K562 (cell line): ENCODE measurements around the gene PLAC9. TPM values are rescaled to one million over a fixed set of nuclear protein-coding genes. Genes with fewer than 3 reads are reported as not detected.

ENCODE experiments used
- ATAC-seq: fragments of 200-7000 bp; cut with Tn5 transposase; 3 replicates; pipeline ENCODE4 v1.9.1; 2020; ENCODE audit warnings: moderate library complexity
- BruUV-seq: library from RNA; stranded (reverse); fragments of 400-500 nt; replicated peaks from 2 replicates; lab custom pipeline; 2021; lab: Mats Ljungman, UMichigan
- CTCF ChIA-PET: fragments of 300-600 bp; formaldehyde crosslinking; extraction: SDS; loops from one replicate; lab custom pipeline; 2021; ENCODE audit warnings: low intra/inter-chr PET ratio; lab: Yijun Ruan, JAX
- POLR2A ChIA-PET: fragments of 300-600, 350-650 bp; sonication (Branson Sonifier 250); formaldehyde crosslinking; extraction: SDS; loops from one replicate; lab custom pipeline; 2021; ENCODE audit warnings: antibody characterized with exemption, inconsistent platforms; lab: Yijun Ruan, JAX
- DNase-seq, 4 experiments: peaks; one replicate each; pipeline versions ENCODE4 v3.0.0 to v3.0.0-alpha.2; 2011 to 2018; ENCODE audit warnings: low spot score in 3 of 4, mixed read lengths in 3 of 4; ENCODE audit errors: extremely low read depth in 1 of 4
- FAIRE-seq: peaks from 2 replicates; lab custom pipeline; 2011; peaks lifted over from hg19 to GRCh38; lab: Jason Lieb, UNC
- H2AFZ ChIP-seq: 2 replicates; pipeline ENCODE4 v1.6.0; 2011; ENCODE audit warnings: low read depth, low read length, control low read depth, inconsistent platforms
- H3K27ac ChIP-seq: fragments of 200-600 bp; 3 replicates; pipeline ENCODE4 v1.8.0; 2011; ENCODE audit warnings: low read depth, mild to moderate bottlenecking, control low read depth, inconsistent platforms, low read length, moderate library complexity, mixed read lengths; ENCODE audit errors: extremely low read depth
- H3K27me3 ChIP-seq, 2 experiments: fragments of 300-600 bp in 1 of 2; 2 replicates in 1 of 2; 3 replicates in 1 of 2; pipeline versions ENCODE4 v1.6.0 to v1.8.0; 2011; ENCODE audit warnings: inconsistent platforms in 2 of 2, low read length in 2 of 2, mild to moderate bottlenecking in 1 of 2, mixed read lengths in 1 of 2, moderate library complexity in 1 of 2; ENCODE audit not compliant: control insufficient read depth in 2 of 2, insufficient read depth in 2 of 2
- H3K36me3 ChIP-seq: fragments of 300-600 bp; 3 replicates; pipeline ENCODE4 v1.8.0; 2011; ENCODE audit warnings: mild to moderate bottlenecking, low read length, inconsistent platforms; ENCODE audit not compliant: control insufficient read depth, insufficient read depth
- H3K4me1 ChIP-seq, 2 experiments: fragments of 200-600 bp in 1 of 2; replicated peaks in 1 of 2; 2 replicates in 1 of 2; 3 replicates in 1 of 2; pipeline versions ENCODE4 v1.5.1 to v1.8.0; 2011; ENCODE audit warnings: inconsistent platforms in 2 of 2, low read length in 2 of 2, mild to moderate bottlenecking in 1 of 2, mixed read lengths in 1 of 2, moderate library complexity in 1 of 2; ENCODE audit not compliant: control insufficient read depth in 2 of 2, insufficient read depth in 2 of 2
- H3K4me2 ChIP-seq: 2 replicates; pipeline ENCODE4 v1.6.1; 2011; ENCODE audit warnings: low read length, control low read depth, inconsistent platforms, mixed read lengths; ENCODE audit not compliant: insufficient read depth
- H3K4me3 ChIP-seq: fragments of 200-600 bp; sonication (generic), shearing (Covaris generic); 2 replicates; pipeline ENCODE4 v1.5.1; 2016; ENCODE audit warnings: control low read depth, inconsistent platforms
- H3K79me2 ChIP-seq: fragments of 200-600 bp; 3 replicates; pipeline ENCODE4 v1.8.0; 2011; ENCODE audit warnings: low read length, inconsistent platforms; ENCODE audit not compliant: control insufficient read depth, insufficient read depth
- H3K9ac ChIP-seq, 2 experiments: 2 replicates each; pipeline versions ENCODE4 v1.6.0 to v1.6.1; 2011; ENCODE audit warnings: low read depth in 2 of 2, low read length in 2 of 2, control low read depth in 1 of 2, inconsistent platforms in 1 of 2, mild to moderate bottlenecking in 1 of 2, mixed read lengths in 1 of 2; ENCODE audit not compliant: insufficient read depth in 1 of 2
- H3K9me1 ChIP-seq: one replicate; pipeline ENCODE4 v1.6.0; 2011; ENCODE audit warnings: inconsistent platforms, mild to moderate bottlenecking, low read length, moderate library complexity; ENCODE audit not compliant: control insufficient read depth, insufficient read depth
- H3K9me3 ChIP-seq: replicated peaks from 2 replicates; pipeline ENCODE4 v1.5.1; 2011; ENCODE audit warnings: low read depth, low read length, inconsistent platforms; ENCODE audit not compliant: control insufficient read depth, insufficient read depth
- H4K20me1 ChIP-seq: replicated peaks from 2 replicates; pipeline ENCODE4 v1.6.1; 2011; ENCODE audit warnings: low read length, inconsistent platforms, mixed read lengths; ENCODE audit not compliant: control insufficient read depth, insufficient read depth
- ARID3A ChIP-seq: IDR thresholded peaks from 2 replicates; pipeline ENCODE4 v1.6.1; 2012; ENCODE audit warnings: low read depth, low read length, improper control_type of control experiment, borderline replicate concordance
- CREM ChIP-seq: IDR thresholded peaks from 2 replicates; pipeline ENCODE4 v1.6.1; 2014; ENCODE audit warnings: antibody characterized with exemption, low read depth
- IFI16 ChIP-seq: fragments of 250-450 bp; sonication (Bioruptor Pico); IDR thresholded peaks from 2 replicates; pipeline ENCODE4 v2.1.2; 2022; ENCODE audit warnings: mild to moderate bottlenecking, inconsistent platforms
- KLF6 ChIP-seq: fragments of 250-450 bp; sonication (Bioruptor Pico); IDR thresholded peaks from 2 replicates; pipeline ENCODE4 v1.4.0; 2020; ENCODE audit warnings: mild to moderate bottlenecking, moderate library complexity, borderline replicate concordance
- MTA2 ChIP-seq: fragments of 450-650 bp; IDR thresholded peaks from 2 replicates; pipeline ENCODE4 v1.6.1; 2016; ENCODE audit warnings: low read depth
- NEUROD1 ChIP-seq: fragments of 150-350 bp; IDR thresholded peaks from 2 replicates; pipeline ENCODE4 v1.6.1; 2014; ENCODE audit warnings: borderline replicate concordance, low read length, low read depth; ENCODE audit not compliant: partially characterized antibody
- PYGO2 ChIP-seq: fragments of 450-650 bp; IDR thresholded peaks from 2 replicates; pipeline ENCODE4 v1.6.1; 2016; ENCODE audit warnings: mild to moderate bottlenecking, missing genetic modification characterization, moderate library complexity, missing compliant biosample characterization
- RBM34 ChIP-seq: fragments of 200-400 bp; formaldehyde crosslinking; IDR thresholded peaks from 2 replicates; pipeline ENCODE4 v1.6.1; 2018; ENCODE audit warnings: low read length, borderline replicate concordance; ENCODE audit not compliant: insufficient read depth
- RFX1 ChIP-seq: fragments of 450-650 bp; IDR thresholded peaks from 2 replicates; pipeline ENCODE4 v1.6.1; 2016; ENCODE audit warnings: mild to moderate bottlenecking, moderate library complexity
- SAFB2 ChIP-seq: fragments of 200-400 bp; formaldehyde crosslinking; IDR thresholded peaks from 2 replicates; pipeline ENCODE4 v1.6.1; 2018; ENCODE audit warnings: borderline replicate concordance, low read length, low read depth, moderate library complexity; ENCODE audit not compliant: severe bottlenecking
- SIN3A ChIP-seq, 2 experiments: fragments of 150-350 bp in 1 of 2; IDR thresholded peaks; 2 replicates each; pipeline ENCODE4 v1.6.1; 2011 to 2016; ENCODE audit warnings: borderline replicate concordance in 2 of 2, low read depth in 2 of 2, low read length in 2 of 2, mild to moderate bottlenecking in 2 of 2, moderate library complexity in 2 of 2; ENCODE audit not compliant: control insufficient read depth in 1 of 2
- SLC30A9 ChIP-seq: fragments of 250-450 bp; sonication (Bioruptor Pico); IDR thresholded peaks from 2 replicates; pipeline ENCODE4 v1.8.0; 2022; ENCODE audit warnings: mild to moderate bottlenecking, moderate library complexity
- SP2 ChIP-seq: IDR thresholded peaks from 2 replicates; pipeline ENCODE4 v1.6.1; 2011; ENCODE audit warnings: mild to moderate bottlenecking, low read depth, low read length, moderate library complexity; ENCODE audit not compliant: poor library complexity, severe bottlenecking; ENCODE audit errors: extremely low read depth
- TAL1 ChIP-seq: fragments of 450-650 bp; IDR thresholded peaks from 2 replicates; pipeline ENCODE4 v1.6.1; 2016; ENCODE audit warnings: mild to moderate bottlenecking
- WHSC1 ChIP-seq: IDR thresholded peaks from one replicate; pipeline ENCODE4 v1.6.1; 2012; ENCODE audit warnings: low read length, control low read depth, inconsistent platforms
- ZNF3 ChIP-seq: fragments of 250-450 bp; sonication (Bioruptor Pico); IDR thresholded peaks from 2 replicates; pipeline ENCODE4 v1.5.0; 2021; ENCODE audit warnings: mild to moderate bottlenecking, moderate library complexity
- ZNF354B ChIP-seq: fragments of 250-450 bp; sonication (Bioruptor Pico); IDR thresholded peaks from 2 replicates; pipeline ENCODE4 v1.4.0; 2020
- WGBS: fragments of 100-300 bp; shearing (Covaris generic); methylation state at CpG from one replicate; pipeline ENCODE4 v1.1.6; 2016; ENCODE audit warnings: low coverage, mixed read lengths; ENCODE audit not compliant: insufficient coverage; ENCODE audit errors: missing lambda C conversion rate; 5-methylcytosine and 5-hydroxymethylcytosine counted together
- in situ Hi-C: fragments of 300-500 bp; cut with MboI; formaldehyde crosslinking; loops from 4 replicates; pipeline ENCODE4 v1.15.0; 2018; ENCODE audit warnings: inconsistent platforms, mixed read lengths
- intact Hi-C: fragments of 100-400 bp; cut with micrococcal nuclease; formaldehyde crosslinking; loops from 2 replicates; pipeline ENCODE4 v1.14.2; 2022
- polyA plus RNA-seq, 8 experiments: library from polyadenylated mRNA; depleted of rRNA in 4 of 8; stranded (reverse) in 5 of 8; unstranded in 3 of 8; fragments of >200 nt; fragmentation: Nextera tagmentation in 2 of 8; fragmentation: Illumina TruSeq in 1 of 8; extraction: Ambion mirVana in 2 of 8; extraction: Trizol in 1 of 8; gene quantifications; 2 replicates each; pipeline versions ENCODE4 v1.2.1 to v1.2.3, GENCODE V29; 2011 to 2014; ENCODE audit warnings: inconsistent platforms in 1 of 8, missing spikeins in 1 of 8
- total RNA-seq, 7 experiments: library from RNA; depleted of rRNA in 6 of 7; stranded (reverse); fragments of >200 nt in 6 of 7; fragmentation: Illumina TruSeq in 2 of 7; extraction: Trizol in 2 of 7; gene quantifications; 2 replicates each; pipeline versions ENCODE4 v1.2.1 to v1.2.3, GENCODE V29; 2011 to 2021; ENCODE audit warnings: low replicate concordance in 1 of 7

PLAC9 gene
- total and polyA plus RNA-seq, 9 of the 15 experiments (the other 6 are each of a cell fraction or from before 2014, with no cell fraction given) = not detected

- intact Hi-C loops = no loop called here
- Histone ChIP-seq H3K36me3 (peaks cover 33% of the 10 kb centered on the region; the same call in 2 of the 3 replicates), H3K27ac (no peak overlapping the region)
- no TSS peak for BruUV-seq
- no peak for ATAC-seq
- no peak for TF ChIP-seq MTA2
- TF ChIP-seq ZNF354B (CRISPR knock-in tag) = no peak
- no peak for TF ChIP-seq WHSC1
- no peak for TF ChIP-seq ZNF3 (CRISPR knock-in tag)
- no peak for TF ChIP-seq RFX1
- TF ChIP-seq SAFB2 = no peak
- TF ChIP-seq PYGO2 (tag) = no peak
- no peak for TF ChIP-seq KLF6
- TF ChIP-seq TAL1 = no peak
- no peak for TF ChIP-seq SIN3A (IDR thresholded peaks at IDR 0.05; ENCODE audit: borderline replicate concordance in 2 of 2, control insufficient read depth in 1 of 2, low read depth in 2 of 2, low read length in 2 of 2)
- no peak for TF ChIP-seq SP2
- TF ChIP-seq CREM = no peak
- TF ChIP-seq ARID3A = no peak
- no peak for TF ChIP-seq IFI16 (CRISPR knock-in tag)
- no peak for TF ChIP-seq RBM34
- TF ChIP-seq SLC30A9 (CRISPR knock-in tag) = no peak
- TF ChIP-seq NEUROD1 = no peak
- TF ChIP-seq, all 486 proteins: peak for 0
- Histone ChIP-seq H2AFZ (no peak overlapping the region), H4K20me1 (0 out of 2 replicates have a peak, but pooled peaks cover 6% of the 10 kb centered on the region), H3K9me1 (peaks cover 3% of the 10 kb centered on the region), H3K4me3 (no peak overlapping the region), H3K4me1 (peaks cover 6 to 11% of the 10 kb centered on the region in 2 experiments), H3K79me2 (peaks cover 94% of the 10 kb centered on the region), H3K27me3 (no peaks in the 10 kb centered on the region), H3K9ac (no peak overlapping the region), H3K4me2 (no peak overlapping the region), H3K9me3 (peaks cover 6% of the 10 kb centered on the region)
- CTCF ChIA-PET = no interaction called here
- WGBS = 81% methylated on average over 11 of the region's 11 CpGs
- FAIRE-seq (no peak), DNase-seq (no peak)
- POLR2A ChIA-PET = interaction anchor here (1.0 to 3.5 kb wide), 6 partner anchors 9 to 42 kb away, joined by 3 to 16 read pairs (median 6); partner anchors contain the start of gene ANXA11
- in situ Hi-C loops = no loop called here
Measured at GRCh38 chr10:80194373-80195045, 62.0 kb downstream of the PLAC9 start.
